A549 (cell line): Measurements from ENCODE around the gene NUP88. TPM values are rescaled to one million over a fixed set of nuclear protein-coding genes. Genes with fewer than 3 reads are reported as not detected.

ENCODE experiments used
- ATAC-seq, 2 experiments: fragments of 200-7000 bp in 1 of 2; fragments of >200 bp in 1 of 2; cut with Nextera tagmentation in 1 of 2; cut with Tn5 transposase in 1 of 2; 3 replicates each; pipeline versions ENCODE4 v1.8.0 to v1.9.1; 2018 to 2020; ENCODE audit warnings: mild to moderate bottlenecking in 1 of 2, moderate library complexity in 1 of 2
- CTCF ChIA-PET: fragments of 300-600 bp; sonication (Branson Sonifier 250); formaldehyde crosslinking; extraction: SDS; loops from one replicate; lab custom pipeline; 2021; ENCODE audit warnings: antibody characterized with exemption, inconsistent platforms; lab: Yijun Ruan, JAX
- POLR2A ChIA-PET: fragments of 350-600 bp; formaldehyde crosslinking; extraction: SDS; loops from one replicate; lab custom pipeline; 2021; ENCODE audit warnings: antibody characterized with exemption, inconsistent platforms; lab: Yijun Ruan, JAX
- DNase-seq, 2 experiments: peaks; one replicate each; pipeline versions ENCODE4 v3.0.0 to v3.0.0-alpha.2; 2011 to 2016; ENCODE audit warnings: low read depth in 1 of 2, low spot score in 1 of 2
- FAIRE-seq: peaks from 2 replicates; lab custom pipeline; 2011; peaks lifted over from hg19 to GRCh38; lab: Jason Lieb, UNC
- H3K27ac ChIP-seq, 2 experiments: fragments of >200 bp; sonication (Bioruptor Twin); formaldehyde crosslinking; 3 replicates each; pipeline ENCODE4 v1.5.1; 2016 to 2017
- H3K4me1 ChIP-seq: fragments of >200 bp; sonication (Bioruptor Twin); formaldehyde crosslinking; 3 replicates; pipeline ENCODE4 v1.6.1; 2016
- H3K4me2 ChIP-seq: fragments of >200 bp; sonication (Bioruptor Twin); formaldehyde crosslinking; 3 replicates; pipeline ENCODE4 v1.6.1; 2016
- H3K4me3 ChIP-seq: fragments of >200 bp; sonication (Bioruptor Twin); formaldehyde crosslinking; 3 replicates; pipeline ENCODE4 v1.5.1; 2016
- H3K9me3 ChIP-seq: fragments of >200 bp; sonication (Bioruptor Twin); formaldehyde crosslinking; 3 replicates; pipeline ENCODE4 v1.6.1; 2016
- BHLHE40 ChIP-seq: IDR thresholded peaks from 2 replicates; pipeline ENCODE4 v1.6.1; 2012; ENCODE audit warnings: low read depth, low read length, inconsistent platforms
- EHMT2 ChIP-seq: fragments of 200-600 bp; sonication (generic); IDR thresholded peaks from 2 replicates; pipeline ENCODE4 v1.6.1; 2016; ENCODE audit warnings: antibody characterized with exemption, low read depth, mild to moderate bottlenecking, moderate library complexity
- HDAC2 ChIP-seq: fragments of 200-600 bp; sonication (generic); IDR thresholded peaks from 2 replicates; pipeline ENCODE4 v1.6.1; 2016
- KDM1A ChIP-seq: fragments of 200-600 bp; sonication (generic); IDR thresholded peaks from 2 replicates; pipeline ENCODE4 v1.6.1; 2016; ENCODE audit warnings: low read depth, mild to moderate bottlenecking
- POLR2AphosphoS2 ChIP-seq: conservative IDR thresholded peaks from 2 replicates; pipeline ENCODE4 v1.6.1; 2012; ENCODE audit warnings: low read length, improper control_type of control experiment, inconsistent platforms
- RAD21 ChIP-seq, 2 experiments: fragments of >200 bp in 1 of 2; sonication (Bioruptor Twin) in 1 of 2; formaldehyde crosslinking in 1 of 2; IDR thresholded peaks in 1 of 2; conservative IDR thresholded peaks in 1 of 2; 2 replicates in 1 of 2; 3 replicates in 1 of 2; pipeline ENCODE4 v1.6.1; 2012 to 2018; ENCODE audit warnings: inconsistent platforms in 1 of 2
- RNF2 ChIP-seq: fragments of 200-600 bp; sonication (generic); IDR thresholded peaks from 2 replicates; pipeline ENCODE4 v1.6.1; 2016; ENCODE audit warnings: low read depth, mild to moderate bottlenecking, antibody characterized with exemption, moderate library complexity, borderline replicate concordance
- SMC3 ChIP-seq: fragments of >200 bp; sonication (Bioruptor Twin); formaldehyde crosslinking; IDR thresholded peaks from 3 replicates; pipeline ENCODE4 v1.6.1; 2018; ENCODE audit warnings: inconsistent platforms
- TP53 ChIP-seq: fragments of 250-450 bp; sonication (Bioruptor Pico); IDR thresholded peaks from 2 replicates; pipeline ENCODE4 v1.5.0; 2021; ENCODE audit warnings: mild to moderate bottlenecking, moderate library complexity
- ZNF302 ChIP-seq: fragments of 250-450 bp; sonication (Bioruptor Pico); IDR thresholded peaks from 2 replicates; pipeline ENCODE4 v1.9.0; 2021; ENCODE audit warnings: inconsistent platforms, mild to moderate bottlenecking, moderate library complexity
- WGBS: methylation state at CpG from one replicate; pipeline ENCODE4 v1.1.6; 2017; ENCODE audit errors: missing lambda C conversion rate; 5-methylcytosine and 5-hydroxymethylcytosine counted together
- polyA plus RNA-seq, 4 experiments: library from polyadenylated mRNA; depleted of rRNA in 3 of 4; stranded (reverse); fragments of >200 nt; fragmentation: RNase III in 1 of 4; extraction: RNeasy Plus Mini Kit Qiagen cat#74134 plus additional on column Dnase treatment in 1 of 4; gene quantifications; 2 replicates in 3 of 4; 3 replicates in 1 of 4; pipeline ENCODE4 v1.2.3, GENCODE V29; 2011 to 2017
- TF ChIP-seq, protein P1 (sequence below): fragments of >200 bp; sonication (Bioruptor Twin); formaldehyde crosslinking; IDR thresholded peaks from 2 replicates; pipeline ENCODE4 v1.6.1; 2016
- TF ChIP-seq, protein P2 (sequence below): fragments of >200 bp; sonication (Bioruptor Twin); formaldehyde crosslinking; IDR thresholded peaks from 3 replicates; pipeline ENCODE4 v1.6.1; 2016
- TF ChIP-seq, protein P3 (sequence below): fragments of 250-450 bp; sonication (Bioruptor Pico); IDR thresholded peaks from 2 replicates; pipeline ENCODE4 v1.5.0; 2021; ENCODE audit warnings: mild to moderate bottlenecking, moderate library complexity, borderline replicate concordance
- TF ChIP-seq, protein P4 (sequence below): fragments of >200 bp; sonication (Bioruptor Twin); formaldehyde crosslinking; IDR thresholded peaks from 3 replicates; pipeline ENCODE4 v1.5.1; 2016
- TF ChIP-seq, protein P5 (sequence below): IDR thresholded peaks from 2 replicates; pipeline ENCODE4 v1.6.1; 2012
- TF ChIP-seq, protein P6 (sequence below): IDR thresholded peaks from 2 replicates; pipeline ENCODE4 v1.6.1; 2012
- TF ChIP-seq, protein P7 (sequence below): fragments of 200-600 bp; sonication (generic); IDR thresholded peaks from 2 replicates; pipeline ENCODE4 v1.6.1; 2016; ENCODE audit warnings: antibody characterized with exemption, mild to moderate bottlenecking, moderate library complexity

Gene NUP88
- polyA plus RNA-seq, 2 of the 4 experiments (the other 2 are of a cell fraction) = 121 to 180 TPM

DNA sequence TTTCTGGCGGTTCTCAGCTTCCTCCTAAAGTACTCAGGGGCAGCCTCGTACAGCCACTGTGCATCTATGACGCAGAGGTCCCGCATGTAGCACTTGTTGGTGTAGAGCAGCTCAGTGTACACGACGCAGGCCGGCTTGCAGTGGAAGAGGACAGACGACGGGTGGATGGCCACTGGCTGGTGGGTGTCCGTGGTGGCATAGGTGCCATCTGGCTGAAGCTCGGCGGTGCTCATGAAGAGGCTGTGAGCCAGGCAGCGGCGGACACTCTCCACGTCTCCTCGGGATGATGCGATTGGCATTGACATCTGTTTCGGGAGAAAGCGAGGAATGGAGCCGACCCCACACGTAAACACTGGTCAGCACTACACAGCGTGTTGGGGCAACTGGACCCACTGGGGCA, 24.7 kb upstream of the NUP88 start:
- 92% methylated on average over 22 of the region's 22 CpGs for WGBS
- Histone ChIP-seq H3K4me3 (no peak overlapping the region), H3K9me3 (no peaks in the 10 kb centered on the region), H3K27ac (no peak overlapping the region), H3K4me1 (peaks cover 5% of the 10 kb centered on the region; the same call in 2 of the 3 replicates), H3K4me2 (no peak overlapping the region)
- no peak for DNase-seq
- no peak for ATAC-seq
- TF ChIP-seq ZNF302 (CRISPR knock-in tag) (no peak), BHLHE40 (no peak)
- TF ChIP-seq, protein P1, sequence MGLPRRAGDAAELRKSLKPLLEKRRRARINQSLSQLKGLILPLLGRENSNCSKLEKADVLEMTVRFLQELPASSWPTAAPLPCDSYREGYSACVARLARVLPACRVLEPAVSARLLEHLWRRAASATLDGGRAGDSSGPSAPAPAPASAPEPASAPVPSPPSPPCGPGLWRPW = no peak
- TF ChIP-seq, protein P2, sequence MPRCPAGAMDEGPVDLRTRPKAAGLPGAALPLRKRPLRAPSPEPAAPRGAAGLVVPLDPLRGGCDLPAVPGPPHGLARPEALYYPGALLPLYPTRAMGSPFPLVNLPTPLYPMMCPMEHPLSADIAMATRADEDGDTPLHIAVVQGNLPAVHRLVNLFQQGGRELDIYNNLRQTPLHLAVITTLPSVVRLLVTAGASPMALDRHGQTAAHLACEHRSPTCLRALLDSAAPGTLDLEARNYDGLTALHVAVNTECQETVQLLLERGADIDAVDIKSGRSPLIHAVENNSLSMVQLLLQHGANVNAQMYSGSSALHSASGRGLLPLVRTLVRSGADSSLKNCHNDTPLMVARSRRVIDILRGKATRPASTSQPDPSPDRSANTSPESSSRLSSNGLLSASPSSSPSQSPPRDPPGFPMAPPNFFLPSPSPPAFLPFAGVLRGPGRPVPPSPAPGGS = no peak
- POLR2A ChIA-PET = no interaction called here
- no peak for FAIRE-seq
- CTCF ChIA-PET = interaction anchor here (0.7 to 10.9 kb wide), 3 partner anchors 11 to 17 kb away, joined by 4 to 178 read pairs (median 11); no protein-coding TSS in a partner anchor

DNA sequence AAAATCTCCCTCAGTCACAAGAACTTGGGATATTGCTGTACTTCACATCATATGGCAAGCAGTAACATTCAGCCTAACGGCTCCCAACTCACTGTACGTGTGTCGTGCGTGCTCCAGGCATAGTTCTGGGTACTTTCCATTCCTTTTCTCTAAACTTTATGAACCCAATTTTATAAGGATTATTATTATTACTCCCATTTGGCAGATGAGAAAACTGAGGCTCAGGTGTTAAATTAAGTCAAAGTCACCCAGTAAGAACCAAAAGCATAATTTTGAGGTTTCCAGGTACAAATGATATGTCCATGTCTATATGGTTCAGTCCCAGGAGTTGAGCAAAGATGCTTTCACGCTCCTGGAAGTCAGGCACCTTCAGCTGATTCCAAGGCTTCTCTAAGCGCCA, 24.3 kb upstream of the NUP88 start:
- peaks cover 5% of the 10 kb centered on the region; the same call in 2 of the 3 replicates for H3K4me1 ChIP-seq
- no peak overlapping the region for H3K27ac ChIP-seq
- DNase-seq = no peak
- WGBS = 98% methylated on average over 6 of the region's 6 CpGs
- ATAC-seq = no peak
- CTCF ChIA-PET = interaction anchor here (0.6 to 10.9 kb wide), 4 partner anchors 11 to 195 kb away, joined by 3 to 178 read pairs (median 8); no protein-coding TSS in a partner anchor
- H3K9me3 ChIP-seq = no peaks in the 10 kb centered on the region
- no peak overlapping the region for H3K4me2 ChIP-seq
- FAIRE-seq = no peak
- POLR2A ChIA-PET = no interaction called here
- TF ChIP-seq, protein P3, sequence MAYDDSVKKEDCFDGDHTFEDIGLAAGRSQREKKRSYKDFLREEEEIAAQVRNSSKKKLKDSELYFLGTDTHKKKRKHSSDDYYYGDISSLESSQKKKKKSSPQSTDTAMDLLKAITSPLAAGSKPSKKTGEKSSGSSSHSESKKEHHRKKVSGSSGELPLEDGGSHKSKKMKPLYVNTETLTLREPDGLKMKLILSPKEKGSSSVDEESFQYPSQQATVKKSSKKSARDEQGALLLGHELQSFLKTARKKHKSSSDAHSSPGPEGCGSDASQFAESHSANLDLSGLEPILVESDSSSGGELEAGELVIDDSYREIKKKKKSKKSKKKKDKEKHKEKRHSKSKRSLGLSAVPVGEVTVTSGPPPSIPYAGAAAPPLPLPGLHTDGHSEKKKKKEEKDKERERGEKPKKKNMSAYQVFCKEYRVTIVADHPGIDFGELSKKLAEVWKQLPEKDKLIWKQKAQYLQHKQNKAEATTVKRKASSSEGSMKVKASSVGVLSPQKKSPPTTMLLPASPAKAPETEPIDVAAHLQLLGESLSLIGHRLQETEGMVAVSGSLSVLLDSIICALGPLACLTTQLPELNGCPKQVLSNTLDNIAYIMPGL (CRISPR knock-in tag) = no peak
- TF ChIP-seq, protein P4, sequence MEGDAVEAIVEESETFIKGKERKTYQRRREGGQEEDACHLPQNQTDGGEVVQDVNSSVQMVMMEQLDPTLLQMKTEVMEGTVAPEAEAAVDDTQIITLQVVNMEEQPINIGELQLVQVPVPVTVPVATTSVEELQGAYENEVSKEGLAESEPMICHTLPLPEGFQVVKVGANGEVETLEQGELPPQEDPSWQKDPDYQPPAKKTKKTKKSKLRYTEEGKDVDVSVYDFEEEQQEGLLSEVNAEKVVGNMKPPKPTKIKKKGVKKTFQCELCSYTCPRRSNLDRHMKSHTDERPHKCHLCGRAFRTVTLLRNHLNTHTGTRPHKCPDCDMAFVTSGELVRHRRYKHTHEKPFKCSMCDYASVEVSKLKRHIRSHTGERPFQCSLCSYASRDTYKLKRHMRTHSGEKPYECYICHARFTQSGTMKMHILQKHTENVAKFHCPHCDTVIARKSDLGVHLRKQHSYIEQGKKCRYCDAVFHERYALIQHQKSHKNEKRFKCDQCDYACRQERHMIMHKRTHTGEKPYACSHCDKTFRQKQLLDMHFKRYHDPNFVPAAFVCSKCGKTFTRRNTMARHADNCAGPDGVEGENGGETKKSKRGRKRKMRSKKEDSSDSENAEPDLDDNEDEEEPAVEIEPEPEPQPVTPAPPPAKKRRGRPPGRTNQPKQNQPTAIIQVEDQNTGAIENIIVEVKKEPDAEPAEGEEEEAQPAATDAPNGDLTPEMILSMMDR = no peak
- TF ChIP-seq EHMT2 = no peak
- peak; percentile 80; the same call in 1 of the 2 replicates for TF ChIP-seq HDAC2
- TF ChIP-seq TP53 (CRISPR knock-in tag) = no peak
- TF ChIP-seq KDM1A = peak; percentile 64; the same call in 1 of the 2 replicates
- no peak for TF ChIP-seq RNF2
- no peak for TF ChIP-seq SMC3
- TF ChIP-seq, protein P5, sequence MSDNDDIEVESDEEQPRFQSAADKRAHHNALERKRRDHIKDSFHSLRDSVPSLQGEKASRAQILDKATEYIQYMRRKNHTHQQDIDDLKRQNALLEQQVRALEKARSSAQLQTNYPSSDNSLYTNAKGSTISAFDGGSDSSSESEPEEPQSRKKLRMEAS = no peak
- H3K4me3 ChIP-seq = no peak overlapping the region

DNA sequence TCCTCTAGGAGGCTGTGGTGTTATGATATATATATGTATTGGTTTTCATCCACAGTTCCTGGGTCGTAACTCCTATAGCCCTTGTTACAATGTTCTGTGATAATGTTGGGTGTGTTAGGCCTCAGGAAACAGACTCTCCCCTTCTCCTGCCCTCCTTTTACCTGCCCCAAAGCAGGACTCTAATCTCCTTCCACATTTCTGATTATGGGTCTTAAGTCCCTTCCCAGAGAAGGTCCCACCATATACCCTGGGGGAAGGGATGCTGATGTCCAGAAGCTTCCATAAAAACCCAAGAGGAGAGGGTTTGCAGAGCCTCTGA, 19.9 kb upstream of the NUP88 start:
- TF ChIP-seq, protein P6, sequence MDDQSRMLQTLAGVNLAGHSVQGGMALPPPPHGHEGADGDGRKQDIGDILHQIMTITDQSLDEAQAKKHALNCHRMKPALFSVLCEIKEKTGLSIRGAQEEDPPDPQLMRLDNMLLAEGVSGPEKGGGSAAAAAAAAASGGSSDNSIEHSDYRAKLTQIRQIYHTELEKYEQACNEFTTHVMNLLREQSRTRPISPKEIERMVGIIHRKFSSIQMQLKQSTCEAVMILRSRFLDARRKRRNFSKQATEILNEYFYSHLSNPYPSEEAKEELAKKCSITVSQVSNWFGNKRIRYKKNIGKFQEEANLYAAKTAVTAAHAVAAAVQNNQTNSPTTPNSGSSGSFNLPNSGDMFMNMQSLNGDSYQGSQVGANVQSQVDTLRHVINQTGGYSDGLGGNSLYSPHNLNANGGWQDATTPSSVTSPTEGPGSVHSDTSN = no peak
- TF ChIP-seq POLR2AphosphoS2 (no peak), RAD21 (conservative IDR thresholded peaks at IDR 0.05 in 1 of 2, IDR thresholded peaks at IDR 0.05 in 1 of 2) (0 out of 5 replicates have a peak, but pooled peaks of 1 of the 2 experiments have one; percentile 3)
- TF ChIP-seq, protein P7, sequence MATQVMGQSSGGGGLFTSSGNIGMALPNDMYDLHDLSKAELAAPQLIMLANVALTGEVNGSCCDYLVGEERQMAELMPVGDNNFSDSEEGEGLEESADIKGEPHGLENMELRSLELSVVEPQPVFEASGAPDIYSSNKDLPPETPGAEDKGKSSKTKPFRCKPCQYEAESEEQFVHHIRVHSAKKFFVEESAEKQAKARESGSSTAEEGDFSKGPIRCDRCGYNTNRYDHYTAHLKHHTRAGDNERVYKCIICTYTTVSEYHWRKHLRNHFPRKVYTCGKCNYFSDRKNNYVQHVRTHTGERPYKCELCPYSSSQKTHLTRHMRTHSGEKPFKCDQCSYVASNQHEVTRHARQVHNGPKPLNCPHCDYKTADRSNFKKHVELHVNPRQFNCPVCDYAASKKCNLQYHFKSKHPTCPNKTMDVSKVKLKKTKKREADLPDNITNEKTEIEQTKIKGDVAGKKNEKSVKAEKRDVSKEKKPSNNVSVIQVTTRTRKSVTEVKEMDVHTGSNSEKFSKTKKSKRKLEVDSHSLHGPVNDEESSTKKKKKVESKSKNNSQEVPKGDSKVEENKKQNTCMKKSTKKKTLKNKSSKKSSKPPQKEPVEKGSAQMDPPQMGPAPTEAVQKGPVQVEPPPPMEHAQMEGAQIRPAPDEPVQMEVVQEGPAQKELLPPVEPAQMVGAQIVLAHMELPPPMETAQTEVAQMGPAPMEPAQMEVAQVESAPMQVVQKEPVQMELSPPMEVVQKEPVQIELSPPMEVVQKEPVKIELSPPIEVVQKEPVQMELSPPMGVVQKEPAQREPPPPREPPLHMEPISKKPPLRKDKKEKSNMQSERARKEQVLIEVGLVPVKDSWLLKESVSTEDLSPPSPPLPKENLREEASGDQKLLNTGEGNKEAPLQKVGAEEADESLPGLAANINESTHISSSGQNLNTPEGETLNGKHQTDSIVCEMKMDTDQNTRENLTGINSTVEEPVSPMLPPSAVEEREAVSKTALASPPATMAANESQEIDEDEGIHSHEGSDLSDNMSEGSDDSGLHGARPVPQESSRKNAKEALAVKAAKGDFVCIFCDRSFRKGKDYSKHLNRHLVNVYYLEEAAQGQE = no peak
- TF ChIP-seq, protein P4 = peak; percentile 34; the same call in 1 of the 3 replicates
- peak overlapping the region; percentile 77 for H3K4me3 ChIP-seq
- peak overlapping the region; percentile 79 for H3K4me2 ChIP-seq
- peaks cover 29% of the 10 kb centered on the region for H3K4me1 ChIP-seq
- peak overlapping the region; percentile 92 to 97; a peak in 5 of 6 replicates for H3K27ac ChIP-seq
- FAIRE-seq (no peak), DNase-seq (no peak), ATAC-seq (peak in 1 of 2 experiments; percentile 17; a peak in 3 of 6 replicates)
- 35% methylated on average over 1 of the region's 1 CpG for WGBS
- no peaks in the 10 kb centered on the region for H3K9me3 ChIP-seq
- POLR2A ChIA-PET = interaction anchor here (0.6 to 1.4 kb wide), 12 partner anchors 10 to 336 kb away, joined by 3 to 17 read pairs (median 5); partner anchors contain the start of genes DERL2, DHX33, MIS12 and NUP88
- CTCF ChIA-PET = interaction anchor here (0.5 to 10.9 kb wide), 63 partner anchors 11 to 1303 kb away, joined by 3 to 178 read pairs (median 4); partner anchors contain the start of genes AIPL1, DERL2, DHX33 and MIS12
